ENCODE results near the gene SETD9.

SETD9 gene

GRCh38 chr5:56941981-56942380 lies 32.6 kb downstream of the SETD9 start:
- no peak for FAIRE-seq

- FAIRE-seq, result peak; percentile 30
Observed at GRCh38 chr5:56947052-56947451, 37.7 kb downstream of the SETD9 start.

DNA sequence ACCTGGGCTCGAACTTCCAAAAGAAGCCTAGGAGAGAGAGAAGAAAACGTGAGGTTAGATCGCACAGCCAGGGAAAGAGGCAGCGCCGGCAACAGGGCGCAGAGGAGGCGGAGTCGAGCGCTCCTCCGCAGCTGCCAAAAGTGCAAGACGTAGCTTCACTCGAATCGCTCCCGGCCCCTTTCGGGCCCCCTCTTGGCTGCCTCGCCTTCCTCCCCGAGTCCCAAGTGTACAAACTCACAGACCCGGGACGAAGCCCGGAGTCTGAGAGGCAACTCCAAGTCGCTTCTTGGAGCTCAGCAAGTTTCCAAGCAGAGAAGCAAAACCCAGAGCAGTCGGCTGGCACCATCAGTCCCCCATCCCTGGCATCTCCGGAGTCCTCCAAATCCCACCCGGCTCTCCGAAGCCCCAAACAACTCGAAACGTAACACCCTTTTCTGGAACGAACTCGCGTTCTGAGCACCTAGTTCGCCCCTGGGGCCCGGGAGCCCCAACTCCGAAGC lies 41.3 kb downstream of the SETD9 start:
- FAIRE-seq, result no peak

DNA sequence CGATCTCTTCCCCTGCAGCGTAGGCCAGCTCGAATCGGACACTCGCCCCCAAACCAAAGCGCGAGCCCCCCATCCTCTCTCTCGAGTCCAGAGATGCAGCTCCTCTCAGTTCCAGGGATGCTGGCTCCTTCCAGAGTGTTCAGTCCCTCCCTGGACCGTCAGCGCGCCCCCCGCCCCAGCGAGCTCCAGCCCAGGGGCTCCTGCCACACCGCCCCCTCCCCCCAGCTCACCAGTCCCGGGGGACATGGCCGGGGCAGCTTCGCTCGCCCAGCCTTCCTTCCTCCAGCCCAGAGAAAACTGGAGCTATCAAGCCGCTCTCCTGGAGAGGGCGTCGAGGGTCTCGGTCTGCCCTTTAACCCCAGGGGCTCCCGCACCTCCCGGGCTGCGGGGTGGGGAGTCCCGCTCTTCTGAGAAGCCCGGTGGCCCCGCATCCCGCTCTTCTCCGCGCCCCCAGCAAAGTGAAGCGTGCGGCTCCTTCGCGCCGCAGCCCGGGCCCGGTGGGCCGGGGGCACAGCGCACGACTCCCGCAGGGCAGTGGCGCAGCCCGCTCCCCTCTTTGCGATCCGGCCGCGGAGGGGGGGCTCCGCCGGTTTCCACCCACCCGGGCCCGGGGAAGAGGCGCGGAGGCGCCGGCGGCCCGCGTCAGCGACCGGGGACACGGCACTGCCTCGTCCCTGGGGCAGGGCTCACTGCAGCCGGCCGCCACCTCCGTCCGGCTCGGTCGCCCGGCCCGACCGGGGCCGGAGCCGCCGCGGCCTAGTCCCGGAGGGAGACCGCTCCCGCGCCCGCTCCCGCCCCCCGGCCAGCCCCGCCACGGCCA lies 41.9 kb downstream of the SETD9 start:
- FAIRE-seq, result no peak

DNA sequence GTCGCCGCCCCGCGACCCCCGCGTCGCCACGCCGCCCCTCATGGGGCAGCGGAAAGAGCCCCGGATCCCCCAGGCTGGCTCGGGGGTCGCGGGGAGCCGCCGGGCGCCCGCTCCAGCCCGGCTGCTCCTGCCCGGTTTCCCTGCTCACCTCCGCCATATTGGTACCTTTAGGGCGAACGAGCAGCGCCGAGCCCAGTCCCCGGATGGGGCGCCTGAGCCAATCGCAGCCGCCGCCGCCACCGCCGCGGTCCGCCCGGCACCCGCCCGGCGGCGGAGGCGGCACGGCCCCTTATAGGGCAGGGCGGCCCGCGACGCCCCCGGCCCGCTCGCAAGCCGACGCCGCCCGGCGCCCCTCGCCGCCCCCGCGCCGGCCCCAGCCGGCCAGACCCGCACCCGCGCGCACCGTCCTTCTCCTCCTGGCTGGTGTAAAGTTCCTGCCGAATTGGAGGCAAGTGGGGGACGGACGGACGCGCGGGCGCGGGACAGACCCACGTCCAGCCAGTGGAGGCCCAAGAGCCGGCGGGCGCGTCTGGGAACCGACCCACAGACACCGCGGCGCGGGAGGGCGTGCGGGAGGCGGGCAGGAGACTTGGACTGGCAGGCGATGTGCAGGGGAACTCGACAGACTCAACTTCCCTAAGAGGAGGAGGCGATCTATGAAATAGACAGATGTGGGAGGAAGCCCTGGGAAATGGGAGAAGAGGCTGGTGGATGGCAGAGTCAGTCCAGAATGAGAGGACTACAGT lies 42.7 kb downstream of the SETD9 start, which contains the start of gene MIER3:
Gene MIER3, minus strand, starts transcription at position 178 of the 746 bp plus-strand sequence. Its CDS starts 21 bp downstream, at position 157.
- FAIRE-seq, result no peak

DNA sequence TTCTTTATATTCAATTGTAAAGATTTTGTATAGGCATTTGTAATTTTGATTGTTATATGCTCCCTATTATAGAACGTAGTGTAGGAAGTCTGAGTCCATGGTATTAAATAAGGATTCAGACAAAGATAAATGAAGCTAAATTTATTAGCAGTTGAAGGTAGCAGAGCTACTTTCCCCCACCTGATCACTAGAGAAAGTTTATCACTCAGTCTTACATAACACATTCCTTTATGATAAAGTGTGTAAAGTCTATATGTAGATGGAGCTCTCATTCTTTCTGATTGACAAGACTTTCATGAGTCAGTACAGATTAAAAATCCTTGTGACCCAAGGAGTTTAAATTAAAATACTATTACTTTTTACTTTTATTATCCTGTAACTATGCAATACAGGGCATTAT lies 44.9 kb downstream of the SETD9 start:
- FAIRE-seq, result no peak

- FAIRE-seq, result no peak
Observed at GRCh38 chr5:56958595-56958994, 49.2 kb downstream of the SETD9 start.

DNA sequence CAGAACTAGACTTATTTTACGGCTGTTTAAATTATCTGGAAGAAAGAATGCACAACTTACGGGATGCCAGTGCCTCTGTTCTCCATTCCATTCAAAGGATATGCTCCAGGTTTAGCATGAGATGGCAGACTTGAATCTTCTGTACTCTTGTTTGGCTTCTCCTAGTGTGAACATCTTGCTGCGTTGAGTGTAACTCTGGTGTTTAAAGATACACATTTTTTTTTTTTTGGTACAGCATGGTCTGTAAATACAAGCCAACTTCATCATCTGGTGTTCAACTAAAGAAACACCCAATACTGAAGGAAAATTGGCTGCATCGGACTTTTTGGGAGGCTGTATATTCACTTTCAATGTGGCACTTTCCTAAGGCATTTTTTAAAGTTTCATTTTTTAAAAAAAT lies 49.9 kb downstream of the SETD9 start:
- FAIRE-seq, result no peak

- FAIRE-seq, result no peak
Observed at GRCh38 chr5:56961746-56962145, 52.4 kb downstream of the SETD9 start.

DNA sequence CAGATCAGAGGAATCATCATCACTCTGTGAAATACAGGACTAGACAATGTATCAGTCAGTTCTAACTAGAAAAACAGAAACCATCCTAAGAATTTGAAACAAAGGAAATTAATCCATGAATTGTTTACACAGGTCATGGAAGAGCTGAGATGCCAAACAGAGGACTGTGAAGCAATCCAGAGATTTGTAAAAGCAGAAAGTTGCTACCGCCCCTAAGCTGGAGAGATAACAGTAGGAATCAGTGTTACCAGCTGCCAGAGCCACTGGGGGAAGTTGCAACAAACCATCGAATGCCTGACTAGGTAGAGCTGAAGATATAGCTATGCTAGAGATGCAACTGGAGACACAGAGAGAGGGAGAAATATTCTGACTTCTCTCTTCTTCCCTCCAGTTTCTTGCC lies 52.9 kb downstream of the SETD9 start:
- no peak for FAIRE-seq

GRCh38 chr5:56963246-56963645 lies 53.9 kb downstream of the SETD9 start:
- no peak for FAIRE-seq

GRCh38 chr5:56964173-56964572 lies 54.8 kb downstream of the SETD9 start:
- no peak for FAIRE-seq

Data from islet of Langerhans (tissue), 1 donor.